Neutrophil (primary cell): ENCODE data around the gene TSHZ2.

Source experiments
- H3K27ac ChIP-seq: fragments of 200-600 bp; sonication (generic); 2 replicates; pipeline ENCODE4 v1.5.1; 2016; ENCODE audit warnings: mild to moderate bottlenecking, moderate library complexity
- H3K27me3 ChIP-seq: fragments of 200-600 bp; sonication (generic); 2 replicates; pipeline ENCODE4 v1.6.0; 2016; ENCODE audit warnings: mild to moderate bottlenecking
- H3K36me3 ChIP-seq: fragments of 200-600 bp; sonication (generic); 2 replicates; pipeline ENCODE4 v1.5.1; 2017
- H3K4me1 ChIP-seq, 2 experiments: fragments of 200-600 bp in 1 of 2; sonication (generic) in 1 of 2; 1 replicate in 1 of 2; 2 replicates in 1 of 2; pipeline versions ENCODE4 v1.5.1 to v1.6.1; 2013 to 2016; ENCODE audit warnings: low read depth in 1 of 2, low read length in 1 of 2, mild to moderate bottlenecking in 1 of 2, moderate library complexity in 1 of 2; ENCODE audit not compliant: control insufficient read depth in 1 of 2, insufficient read depth in 1 of 2
- H3K4me3 ChIP-seq, 2 experiments: fragments of 200-600 bp in 1 of 2; sonication (generic) in 1 of 2; 1 replicate in 1 of 2; 2 replicates in 1 of 2; pipeline ENCODE4 v1.5.1; 2013 to 2016; ENCODE audit warnings: low read depth in 1 of 2, low read length in 1 of 2, mild to moderate bottlenecking in 1 of 2, moderate library complexity in 1 of 2
- H3K9me3 ChIP-seq: fragments of 200-600 bp; sonication (generic); 2 replicates; pipeline ENCODE4 v1.5.1; 2016
- TF ChIP-seq, protein P1 (sequence below): fragments of 200-600 bp; sonication (generic); IDR thresholded peaks from 2 replicates; pipeline ENCODE4 v1.5.1; 2016; ENCODE audit warnings: antibody characterized with exemption

The TSHZ2 gene

GRCh38 chr20:53269380-53269779 is 297.2 kb downstream of the TSHZ2 start:
- H3K27me3 ChIP-seq: no peaks in the 10 kb centered on the region
- TF ChIP-seq, protein P1, sequence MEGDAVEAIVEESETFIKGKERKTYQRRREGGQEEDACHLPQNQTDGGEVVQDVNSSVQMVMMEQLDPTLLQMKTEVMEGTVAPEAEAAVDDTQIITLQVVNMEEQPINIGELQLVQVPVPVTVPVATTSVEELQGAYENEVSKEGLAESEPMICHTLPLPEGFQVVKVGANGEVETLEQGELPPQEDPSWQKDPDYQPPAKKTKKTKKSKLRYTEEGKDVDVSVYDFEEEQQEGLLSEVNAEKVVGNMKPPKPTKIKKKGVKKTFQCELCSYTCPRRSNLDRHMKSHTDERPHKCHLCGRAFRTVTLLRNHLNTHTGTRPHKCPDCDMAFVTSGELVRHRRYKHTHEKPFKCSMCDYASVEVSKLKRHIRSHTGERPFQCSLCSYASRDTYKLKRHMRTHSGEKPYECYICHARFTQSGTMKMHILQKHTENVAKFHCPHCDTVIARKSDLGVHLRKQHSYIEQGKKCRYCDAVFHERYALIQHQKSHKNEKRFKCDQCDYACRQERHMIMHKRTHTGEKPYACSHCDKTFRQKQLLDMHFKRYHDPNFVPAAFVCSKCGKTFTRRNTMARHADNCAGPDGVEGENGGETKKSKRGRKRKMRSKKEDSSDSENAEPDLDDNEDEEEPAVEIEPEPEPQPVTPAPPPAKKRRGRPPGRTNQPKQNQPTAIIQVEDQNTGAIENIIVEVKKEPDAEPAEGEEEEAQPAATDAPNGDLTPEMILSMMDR: no peak
- no peaks in the 10 kb centered on the region for H3K4me1 ChIP-seq
- H3K36me3 ChIP-seq: no peaks in the 10 kb centered on the region
- no peak overlapping the region for H3K27ac ChIP-seq
- H3K4me3 ChIP-seq: no peak overlapping the region
- H3K9me3 ChIP-seq: no peaks in the 10 kb centered on the region

DNA sequence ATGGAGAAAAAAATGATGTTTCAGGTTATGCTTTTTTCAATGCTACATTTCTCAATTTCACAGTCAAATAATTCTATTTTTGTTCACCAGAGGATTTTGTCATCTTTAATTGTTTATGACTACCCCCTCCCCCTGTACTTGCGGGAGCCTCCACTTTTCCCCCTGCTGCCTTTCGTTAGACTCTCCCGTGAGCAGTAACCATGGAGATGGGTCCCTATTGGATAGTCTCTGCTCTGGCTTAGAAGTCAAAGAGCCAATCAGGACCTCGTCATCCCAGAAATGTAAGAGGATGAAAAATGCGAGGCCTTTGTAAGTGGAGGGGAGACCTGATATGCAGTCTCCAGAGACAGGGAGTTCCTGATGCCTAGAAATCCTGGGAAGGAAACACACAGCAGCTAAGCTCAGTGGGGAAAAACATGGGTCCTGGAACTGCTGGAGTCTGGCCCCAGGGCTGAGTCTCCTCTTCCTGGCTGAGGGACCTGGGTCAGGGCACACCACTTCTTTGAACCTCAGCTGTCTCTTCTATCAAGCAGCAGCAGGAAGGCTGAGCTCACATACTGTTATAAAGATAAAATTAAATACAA is 298.7 kb downstream of the TSHZ2 start:
- H3K27ac ChIP-seq: no peak overlapping the region
- no peaks in the 10 kb centered on the region for H3K4me1 ChIP-seq
- TF ChIP-seq, protein P1: no peak
- no peaks in the 10 kb centered on the region for H3K27me3 ChIP-seq
- no peaks in the 10 kb centered on the region for H3K9me3 ChIP-seq
- no peak overlapping the region for H3K4me3 ChIP-seq
- H3K36me3 ChIP-seq: no peaks in the 10 kb centered on the region

- H3K27ac ChIP-seq: no peak overlapping the region
- no peaks in the 10 kb centered on the region for H3K27me3 ChIP-seq
- H3K36me3 ChIP-seq: no peaks in the 10 kb centered on the region
- TF ChIP-seq, protein P1: no peak
- no peaks in the 10 kb centered on the region for H3K4me1 ChIP-seq
- H3K4me3 ChIP-seq: no peak overlapping the region
- no peaks in the 10 kb centered on the region for H3K9me3 ChIP-seq
Observed at GRCh38 chr20:53274365-53274764, 302.2 kb downstream of the TSHZ2 start.

GRCh38 chr20:53274807-53275206 is 302.6 kb downstream of the TSHZ2 start:
- Histone ChIP-seq H3K9me3 (no peaks in the 10 kb centered on the region), H3K4me3 (no peak overlapping the region), H3K27me3 (no peaks in the 10 kb centered on the region), H3K27ac (no peak overlapping the region), H3K4me1 (no peaks in the 10 kb centered on the region), H3K36me3 (no peaks in the 10 kb centered on the region)
- TF ChIP-seq, protein P1: no peak

DNA sequence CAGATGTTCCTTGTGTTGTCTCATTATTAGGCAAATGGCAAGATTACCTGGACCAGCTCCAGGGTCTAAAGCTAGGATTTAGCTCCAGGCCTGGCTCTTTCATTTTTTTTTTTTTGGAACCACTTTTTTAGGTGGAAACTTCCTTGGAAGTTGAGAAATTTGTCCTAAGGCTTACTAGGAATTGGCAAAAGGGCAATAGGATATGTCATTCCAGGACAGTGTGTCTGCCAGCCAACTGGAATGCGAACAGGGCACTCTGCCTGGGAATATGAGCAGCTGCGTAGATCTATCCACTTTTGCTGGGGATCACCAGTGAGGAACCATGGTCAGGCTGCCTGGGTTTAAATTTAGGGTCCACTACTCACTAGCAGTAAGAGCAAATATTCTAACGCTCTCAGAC is 304.0 kb downstream of the TSHZ2 start:
- H3K27ac ChIP-seq: no peak overlapping the region
- H3K36me3 ChIP-seq: no peaks in the 10 kb centered on the region
- no peaks in the 10 kb centered on the region for H3K9me3 ChIP-seq
- H3K27me3 ChIP-seq: no peaks in the 10 kb centered on the region
- no peaks in the 10 kb centered on the region for H3K4me1 ChIP-seq
- H3K4me3 ChIP-seq: no peak overlapping the region
- TF ChIP-seq, protein P1: no peak

- no peaks in the 10 kb centered on the region for H3K9me3 ChIP-seq
- TF ChIP-seq, protein P1: no peak
- no peaks in the 10 kb centered on the region for H3K36me3 ChIP-seq
- peaks cover 9% of the 10 kb centered on the region for H3K27me3 ChIP-seq
- no peak overlapping the region for H3K4me3 ChIP-seq
- H3K4me1 ChIP-seq: no peaks in the 10 kb centered on the region
- H3K27ac ChIP-seq: no peak overlapping the region
Observed at GRCh38 chr20:53278555-53278954, 306.4 kb downstream of the TSHZ2 start.
